PC-3 (cell line): Measurements from ENCODE around the gene CHD2. TPM values are rescaled to one million over a fixed set of nuclear protein-coding genes. Genes with fewer than 3 reads are reported as not detected.

Experiments used
- ATAC-seq: fragments of 200-7000 bp; cut with Tn5 transposase; 2 replicates; pipeline ENCODE4 v1.9.1; 2020; ENCODE audit warnings: mild to moderate bottlenecking, moderate library complexity
- BruUV-seq: library from RNA; stranded (reverse); fragments of 400-500 nt; replicated peaks from 2 replicates; lab custom pipeline; 2021; lab: Mats Ljungman, UMichigan
- CTCF ChIA-PET: fragments of 300-600 bp; sonication (Branson Sonifier 250); formaldehyde crosslinking; loops from one replicate; lab custom pipeline; 2022; ENCODE audit warnings: antibody characterized with exemption; lab: Charles Lee
- POLR2A ChIA-PET: fragments of 300-600 bp; sonication (Branson Sonifier 250); formaldehyde crosslinking; loops from one replicate; lab custom pipeline; 2022; ENCODE audit warnings: antibody characterized with exemption; ENCODE audit not compliant: unreplicated experiment; lab: Charles Lee
- DNase-seq: peaks from one replicate; pipeline ENCODE4 v3.0.0-alpha.2; 2015
- H2AFZ ChIP-seq: fragments of 300-600 bp; sonication (generic); 2 replicates; pipeline ENCODE4 v1.6.0; 2016; ENCODE audit warnings: antibody characterized with exemption, low read length
- H3F3A ChIP-seq: fragments of 300-600 bp; sonication (generic); one replicate; pipeline ENCODE4 v1.6.0; 2017; ENCODE audit warnings: antibody characterized with exemption, low read length, control low read depth, mild to moderate bottlenecking; ENCODE audit not compliant: unreplicated experiment
- H3K27ac ChIP-seq: fragments of 300-600 bp; sonication (generic); 2 replicates; pipeline ENCODE4 v1.5.1; 2016; ENCODE audit warnings: mild to moderate bottlenecking, low read length
- H3K27me3 ChIP-seq: fragments of 300-600 bp; sonication (generic); 2 replicates; pipeline ENCODE4 v1.6.1; 2016; ENCODE audit warnings: low read length, mixed read lengths
- H3K36me3 ChIP-seq: fragments of 300-600 bp; sonication (generic); 2 replicates; pipeline ENCODE4 v1.6.1; 2016; ENCODE audit warnings: low read depth, mixed run types, low read length, mixed read lengths
- H3K4me1 ChIP-seq: fragments of 300-600 bp; sonication (generic); 2 replicates; pipeline ENCODE4 v1.5.1; 2016; ENCODE audit warnings: low read length; ENCODE audit not compliant: insufficient read depth
- H3K4me2 ChIP-seq: fragments of 300-600 bp; sonication (generic); 2 replicates; pipeline ENCODE4 v1.6.0; 2016; ENCODE audit warnings: low read length
- H3K4me3 ChIP-seq: fragments of 300-600 bp; sonication (generic); 2 replicates; pipeline ENCODE4 v1.5.1; 2016; ENCODE audit warnings: mild to moderate bottlenecking, low read length, mixed read lengths
- H3K79me2 ChIP-seq: fragments of 300-600 bp; sonication (generic); 2 replicates; pipeline ENCODE4 v1.6.1; 2017; ENCODE audit warnings: low read length, mixed read lengths
- H3K9ac ChIP-seq: fragments of 300-600 bp; sonication (generic); 2 replicates; pipeline ENCODE4 v1.6.0; 2016; ENCODE audit warnings: mild to moderate bottlenecking, low read length
- H3K9me2 ChIP-seq: fragments of 300-600 bp; sonication (generic); replicated peaks from 2 replicates; pipeline ENCODE4 v1.6.1; 2016; ENCODE audit warnings: mixed run types, low read length, mixed read lengths
- H3K9me3 ChIP-seq: fragments of 300-600 bp; sonication (generic); 2 replicates; pipeline ENCODE4 v1.6.1; 2016; ENCODE audit warnings: low read length, mixed read lengths
- H4K20me1 ChIP-seq: fragments of 300-600 bp; sonication (generic); 2 replicates; pipeline ENCODE4 v1.6.1; 2016; ENCODE audit warnings: low read length, mixed read lengths
- CTCF ChIP-seq: fragments of 300-600 bp; sonication (generic); conservative IDR thresholded peaks from 2 replicates; pipeline ENCODE4 v1.5.1; 2017; ENCODE audit warnings: antibody characterized with exemption, low read depth, mild to moderate bottlenecking, low read length
- EZH2 ChIP-seq: fragments of 300-600 bp; sonication (generic); IDR thresholded peaks from one replicate; pipeline ENCODE4 v1.6.1; 2017; ENCODE audit warnings: antibody characterized with exemption, mild to moderate bottlenecking, low read length; ENCODE audit not compliant: unreplicated experiment
- EZH2phosphoT487 ChIP-seq: fragments of 300-600 bp; sonication (generic); IDR thresholded peaks from 2 replicates; pipeline ENCODE4 v1.6.1; 2018; ENCODE audit warnings: mild to moderate bottlenecking, antibody characterized with exemption, low read length, borderline replicate concordance
- intact Hi-C: fragments of 100-400 bp; cut with micrococcal nuclease; formaldehyde crosslinking; loops from 2 replicates; pipeline ENCODE4 v1.9.0; 2023
- total RNA-seq: library from RNA; depleted of rRNA; stranded (reverse); fragments of >200 nt; gene quantifications from 2 replicates; pipeline ENCODE4 v1.2.3, GENCODE V29; 2014

Gene CHD2
- total RNA-seq, 1 experiment from 2014 or later: 42.7 TPM

GRCh38 chr15:93042691-93043378 lies 142.7 kb downstream of the CHD2 start:
- Histone ChIP-seq H3K4me3 (no peak overlapping the region), H3K27ac (no peak overlapping the region), H3K4me2 (no peak overlapping the region), H3K79me2 (no peaks in the 10 kb centered on the region), H3F3A (no peaks in the 10 kb centered on the region), H3K27me3 (no peaks in the 10 kb centered on the region), H3K9ac (no peak overlapping the region), H2AFZ (no peak overlapping the region), H3K9me3 (no peaks in the 10 kb centered on the region), H3K4me1 (no peaks in the 10 kb centered on the region), H3K9me2 (no peaks in the 10 kb centered on the region), H4K20me1 (no peaks in the 10 kb centered on the region), H3K36me3 (no peaks in the 10 kb centered on the region)
- BruUV-seq: no TSS peak
- DNase-seq (no peak), ATAC-seq (no peak; the same call in 1 of the 2 replicates)
- TF ChIP-seq CTCF (no peak), EZH2 (no peak), EZH2phosphoT487 (no peak)
- CTCF ChIA-PET: no interaction called here
- POLR2A ChIA-PET: no interaction called here
- intact Hi-C loops: no loop called here

GRCh38 chr15:93043621-93044300 lies 143.6 kb downstream of the CHD2 start:
- Histone ChIP-seq H3K36me3 (no peaks in the 10 kb centered on the region), H3K9me2 (no peaks in the 10 kb centered on the region), H3K9ac (no peak overlapping the region), H4K20me1 (no peaks in the 10 kb centered on the region), H3K27me3 (no peaks in the 10 kb centered on the region), H3K27ac (no peak overlapping the region), H3K4me1 (no peaks in the 10 kb centered on the region), H3F3A (no peaks in the 10 kb centered on the region), H3K79me2 (no peaks in the 10 kb centered on the region), H3K9me3 (no peaks in the 10 kb centered on the region), H3K4me3 (no peak overlapping the region), H3K4me2 (no peak overlapping the region), H2AFZ (no peak overlapping the region)
- intact Hi-C loops: no loop called here
- TF ChIP-seq EZH2: no peak
- no peak for TF ChIP-seq CTCF
- no peak for TF ChIP-seq EZH2phosphoT487
- ChIA-PET CTCF (no interaction called here), POLR2A (no interaction called here)
- BruUV-seq: no TSS peak
- DNase-seq: no peak
- ATAC-seq: no peak
